SK-N-SH (cell line): ENCODE data around the gene CELA3B. TPM values are rescaled to one million over a fixed set of nuclear protein-coding genes. Genes with fewer than 3 reads are reported as not detected.
A peak's percentile ranks its signal among the peaks of the same experiment; 100 is the strongest.

ENCODE experiments used
- CTCF ChIA-PET: fragments of 300-600, 350-600 bp; formaldehyde crosslinking; extraction: SDS; loops from one replicate; lab custom pipeline; 2021; lab: Yijun Ruan, JAX
- POLR2A ChIA-PET: fragments of 350-600 bp; sonication (Branson Sonifier 250); formaldehyde crosslinking; extraction: SDS; loops from one replicate; lab custom pipeline; 2020; ENCODE audit warnings: antibody characterized with exemption, inconsistent platforms; lab: Yijun Ruan, JAX
- DNase-seq: peaks from one replicate; pipeline ENCODE4 v3.0.0; 2012
- H2AFZ ChIP-seq: fragments of 200-600 bp; sonication (generic); 2 replicates; pipeline ENCODE4 v1.8.1; 2016; ENCODE audit warnings: antibody characterized with exemption, mild to moderate bottlenecking, low read depth
- H3F3A ChIP-seq: fragments of 200-600 bp; sonication (generic); replicated peaks from 2 replicates; pipeline ENCODE3; 2016; ENCODE audit warnings: antibody characterized with exemption, mild to moderate bottlenecking; ENCODE audit not compliant: insufficient read depth
- H3K27ac ChIP-seq, 2 experiments: fragments of 200-500 bp in 1 of 2; fragments of 200-600 bp in 1 of 2; sonication (Bioruptor generic) in 1 of 2; sonication (generic), shearing (Covaris generic) in 1 of 2; 2 replicates each; pipeline versions ENCODE4 v1.5.1 to v1.6.1; 2014 to 2016; ENCODE audit warnings: low read depth in 2 of 2, inconsistent platforms in 1 of 2, low read length in 1 of 2, mild to moderate bottlenecking in 1 of 2, mixed read lengths in 1 of 2
- H3K27me3 ChIP-seq: fragments of 200-600 bp; sonication (generic), shearing (Covaris generic); 2 replicates; pipeline ENCODE4 v1.6.1; 2016; ENCODE audit warnings: mixed run types; ENCODE audit not compliant: insufficient read depth
- H3K36me3 ChIP-seq, 2 experiments: fragments of 200-500 bp in 1 of 2; fragments of 200-600 bp in 1 of 2; sonication (Bioruptor generic) in 1 of 2; sonication (generic) in 1 of 2; replicated peaks in 1 of 2; 2 replicates each; pipeline versions ENCODE3 to v1.5.1; 2014 to 2016; ENCODE audit warnings: low read length in 1 of 2, mild to moderate bottlenecking in 1 of 2; ENCODE audit not compliant: insufficient read depth in 2 of 2, control insufficient read depth in 1 of 2
- H3K4me1 ChIP-seq, 2 experiments: fragments of 200-500 bp in 1 of 2; fragments of 200-600 bp in 1 of 2; sonication (Bioruptor generic) in 1 of 2; sonication (generic), shearing (Covaris generic) in 1 of 2; 2 replicates each; pipeline versions ENCODE4 v1.5.1 to v1.6.1; 2014 to 2016; ENCODE audit warnings: low read depth in 1 of 2, low read length in 1 of 2, mixed run types in 1 of 2; ENCODE audit not compliant: insufficient read depth in 2 of 2, control insufficient read depth in 1 of 2
- H3K4me2 ChIP-seq: fragments of 200-600 bp; sonication (generic), shearing (Covaris generic); 2 replicates; pipeline ENCODE4 v1.6.1; 2017; ENCODE audit warnings: mixed run types
- H3K4me3 ChIP-seq, 2 experiments: fragments of 200-500 bp in 1 of 2; fragments of 200-600 bp in 1 of 2; sonication (Bioruptor generic) in 1 of 2; sonication (generic), shearing (Covaris generic) in 1 of 2; 2 replicates each; pipeline versions ENCODE4 v1.5.1 to v1.8.1; 2014 to 2016; ENCODE audit warnings: low read depth in 2 of 2, inconsistent platforms in 1 of 2, low read length in 1 of 2, mild to moderate bottlenecking in 1 of 2, mixed read lengths in 1 of 2, moderate library complexity in 1 of 2
- H3K79me2 ChIP-seq: fragments of 200-600 bp; sonication (generic); 2 replicates; pipeline ENCODE4 v1.8.1; 2017; ENCODE audit warnings: mild to moderate bottlenecking; ENCODE audit not compliant: insufficient read depth
- H3K9ac ChIP-seq: fragments of 200-600 bp; sonication (generic); 2 replicates; pipeline ENCODE4 v1.6.1; 2017; ENCODE audit warnings: mixed run types
- H3K9me2 ChIP-seq: fragments of 200-600 bp; sonication (generic); 2 replicates; pipeline ENCODE4 v1.6.1; 2017; ENCODE audit warnings: mixed run types
- H3K9me3 ChIP-seq: fragments of 200-600 bp; sonication (generic); 2 replicates; pipeline ENCODE4 v1.6.1; 2017; ENCODE audit warnings: mixed run types, mild to moderate bottlenecking, moderate library complexity
- H4K20me1 ChIP-seq: fragments of 200-600 bp; sonication (generic); 2 replicates; pipeline ENCODE4 v1.6.1; 2017; ENCODE audit warnings: mild to moderate bottlenecking, mixed run types; ENCODE audit not compliant: insufficient read depth
- CHD2 ChIP-seq: fragments of 150-350 bp; IDR thresholded peaks from 2 replicates; pipeline ENCODE4 v1.6.1; 2018; ENCODE audit warnings: low read length; ENCODE audit not compliant: partially characterized antibody
- ELF1 ChIP-seq: IDR thresholded peaks from 2 replicates; pipeline ENCODE4 v1.4.0; 2012
- EP300 ChIP-seq, 2 experiments: IDR thresholded peaks; 2 replicates each; pipeline versions ENCODE4 v1.4.0 to v1.6.1; 2012; ENCODE audit warnings: borderline replicate concordance in 1 of 2, low read depth in 1 of 2, low read length in 1 of 2
- FOSL2 ChIP-seq: IDR thresholded peaks from 2 replicates; pipeline ENCODE4 v1.4.0; 2012; ENCODE audit warnings: low read depth, mild to moderate bottlenecking, moderate library complexity, borderline replicate concordance
- GABPA ChIP-seq: IDR thresholded peaks from 2 replicates; pipeline ENCODE4 v1.4.0; 2012; ENCODE audit warnings: low read depth, mild to moderate bottlenecking
- GATA2 ChIP-seq: sonication (generic); formaldehyde crosslinking; IDR thresholded peaks from 2 replicates; pipeline ENCODE4 v1.5.0; 2020; ENCODE audit warnings: mild to moderate bottlenecking, missing genetic modification reagents
- JUND ChIP-seq: IDR thresholded peaks from 2 replicates; pipeline ENCODE4 v1.4.0; 2012
- POLR2AphosphoS5 ChIP-seq: IDR thresholded peaks from 2 replicates; pipeline ENCODE4 v1.6.1; 2012; ENCODE audit warnings: low read depth, low read length
- RCOR1 ChIP-seq: fragments of 150-350 bp; IDR thresholded peaks from 2 replicates; pipeline ENCODE4 v1.6.1; 2017; ENCODE audit warnings: antibody characterized with exemption, low read length
- RFX5 ChIP-seq: IDR thresholded peaks from 2 replicates; pipeline ENCODE4 v1.6.1; 2012; ENCODE audit warnings: mild to moderate bottlenecking, improper control_type of control experiment, low read length
- RXRA ChIP-seq: IDR thresholded peaks from 2 replicates; pipeline ENCODE4 v1.4.0; 2012; ENCODE audit warnings: low read depth, mild to moderate bottlenecking, borderline replicate concordance
- SIN3A ChIP-seq: IDR thresholded peaks from 2 replicates; pipeline ENCODE4 v1.6.1; 2012; ENCODE audit warnings: low read depth, mild to moderate bottlenecking, low read length, moderate library complexity, borderline replicate concordance
- TCF12 ChIP-seq: IDR thresholded peaks from 2 replicates; pipeline ENCODE4 v1.4.0; 2012
- TEAD4 ChIP-seq: IDR thresholded peaks from 2 replicates; pipeline ENCODE4 v1.4.0; 2012; ENCODE audit warnings: mild to moderate bottlenecking, borderline replicate concordance; ENCODE audit not compliant: insufficient read depth
- YY1 ChIP-seq: IDR thresholded peaks from 2 replicates; pipeline ENCODE4 v1.4.0; 2012; ENCODE audit warnings: low read depth, mild to moderate bottlenecking
- WGBS: methylation state at CpG from one replicate; pipeline ENCODE4 v1.1.6; 2017; ENCODE audit warnings: low lambda C conversion rate; 5-methylcytosine and 5-hydroxymethylcytosine counted together
- polyA plus RNA-seq, 3 experiments: library from polyadenylated mRNA; depleted of rRNA; stranded (reverse); fragments of >200 nt; gene quantifications; 2 replicates each; pipeline ENCODE4 v1.2.3, GENCODE V29; 2012
- TF ChIP-seq, protein P1 (sequence below): IDR thresholded peaks from 2 replicates; pipeline ENCODE4 v1.4.0; 2012; ENCODE audit warnings: low read depth, borderline replicate concordance
- TF ChIP-seq, protein P2 (sequence below): IDR thresholded peaks from 2 replicates; pipeline ENCODE4; 2012
- TF ChIP-seq, protein P3 (sequence below): IDR thresholded peaks from 2 replicates; pipeline ENCODE4 v1.4.0; 2012; ENCODE audit warnings: low read depth
- TF ChIP-seq, protein P4 (sequence below): fragments of 150-350 bp; IDR thresholded peaks from 2 replicates; pipeline ENCODE4 v1.6.1; 2016; ENCODE audit warnings: mild to moderate bottlenecking, low read depth, low read length
- TF ChIP-seq, protein P5 (sequence below): fragments of 150-350 bp; IDR thresholded peaks from 2 replicates; pipeline ENCODE4 v1.6.1; 2017; ENCODE audit warnings: antibody characterized with exemption, low read length, low read depth, borderline replicate concordance

The CELA3B gene
- polyA plus RNA-seq, 1 of the 3 experiments (the other 2 are of a cell fraction): not detected

DNA sequence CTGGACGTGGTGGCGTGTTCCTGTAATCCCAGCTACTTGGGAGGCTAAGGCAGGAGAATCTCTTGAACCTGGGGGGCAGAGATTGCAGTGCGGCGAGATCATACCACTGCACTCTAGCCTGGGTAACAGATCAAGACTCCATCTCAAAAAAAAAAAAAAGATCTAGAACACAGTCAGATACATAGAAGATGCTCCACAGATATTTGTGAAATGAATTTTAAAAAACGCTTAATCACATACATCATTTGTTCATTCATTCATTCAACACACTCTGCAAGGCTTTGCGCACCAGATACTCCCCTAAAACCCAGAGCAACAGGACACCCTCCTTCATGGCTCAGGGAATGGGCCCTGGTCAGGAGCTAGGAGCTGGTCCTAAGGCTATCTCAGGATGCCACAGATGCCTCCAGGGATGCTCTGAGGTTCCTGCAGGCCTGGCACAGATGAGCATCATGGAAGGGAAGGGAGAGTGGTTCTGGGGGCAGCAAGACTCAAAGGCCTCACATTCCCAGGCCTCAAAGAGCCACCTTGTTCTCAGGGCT is 46.1 kb upstream of the CELA3B start:
- Histone ChIP-seq H3K9me3 (no peaks in the 10 kb centered on the region), H3K9me2 (no peaks in the 10 kb centered on the region), H3K4me1 (peaks cover 8 to 44% of the 10 kb centered on the region in 2 experiments; a peak in 3 of 4 replicates), H3F3A (peaks cover 6% of the 10 kb centered on the region), H3K27me3 (no peaks in the 10 kb centered on the region), H3K4me3 (no peak overlapping the region), H3K27ac (peak overlapping the region in 1 of 2 experiments; percentile 92; a peak in 3 of 4 replicates), H4K20me1 (no peaks in the 10 kb centered on the region), H3K9ac (peak overlapping the region; percentile 52), H3K36me3 (no peaks in the 10 kb centered on the region), H2AFZ (no peak overlapping the region), H3K4me2 (peak overlapping the region; percentile 51), H3K79me2 (peaks cover 88% of the 10 kb centered on the region)
- 97% methylated on average over 6 of the region's 6 CpGs for WGBS
- TF ChIP-seq YY1 (no peak), RXRA (no peak), SIN3A (no peak), ELF1 (no peak), GABPA (no peak), CHD2 (no peak), TEAD4 (no peak)
- TF ChIP-seq, protein P1, sequence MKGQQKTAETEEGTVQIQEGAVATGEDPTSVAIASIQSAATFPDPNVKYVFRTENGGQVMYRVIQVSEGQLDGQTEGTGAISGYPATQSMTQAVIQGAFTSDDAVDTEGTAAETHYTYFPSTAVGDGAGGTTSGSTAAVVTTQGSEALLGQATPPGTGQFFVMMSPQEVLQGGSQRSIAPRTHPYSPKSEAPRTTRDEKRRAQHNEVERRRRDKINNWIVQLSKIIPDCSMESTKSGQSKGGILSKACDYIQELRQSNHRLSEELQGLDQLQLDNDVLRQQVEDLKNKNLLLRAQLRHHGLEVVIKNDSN: no peak
- TF ChIP-seq, protein P2, sequence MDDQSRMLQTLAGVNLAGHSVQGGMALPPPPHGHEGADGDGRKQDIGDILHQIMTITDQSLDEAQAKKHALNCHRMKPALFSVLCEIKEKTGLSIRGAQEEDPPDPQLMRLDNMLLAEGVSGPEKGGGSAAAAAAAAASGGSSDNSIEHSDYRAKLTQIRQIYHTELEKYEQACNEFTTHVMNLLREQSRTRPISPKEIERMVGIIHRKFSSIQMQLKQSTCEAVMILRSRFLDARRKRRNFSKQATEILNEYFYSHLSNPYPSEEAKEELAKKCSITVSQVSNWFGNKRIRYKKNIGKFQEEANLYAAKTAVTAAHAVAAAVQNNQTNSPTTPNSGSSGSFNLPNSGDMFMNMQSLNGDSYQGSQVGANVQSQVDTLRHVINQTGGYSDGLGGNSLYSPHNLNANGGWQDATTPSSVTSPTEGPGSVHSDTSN: no peak
- POLR2A ChIA-PET: no interaction called here
- CTCF ChIA-PET: interaction anchor here (0.7 kb wide), 1 partner anchor 766 kb away, joined by 4 read pairs; no protein-coding TSS in a partner anchor
- DNase-seq: no peak

DNA sequence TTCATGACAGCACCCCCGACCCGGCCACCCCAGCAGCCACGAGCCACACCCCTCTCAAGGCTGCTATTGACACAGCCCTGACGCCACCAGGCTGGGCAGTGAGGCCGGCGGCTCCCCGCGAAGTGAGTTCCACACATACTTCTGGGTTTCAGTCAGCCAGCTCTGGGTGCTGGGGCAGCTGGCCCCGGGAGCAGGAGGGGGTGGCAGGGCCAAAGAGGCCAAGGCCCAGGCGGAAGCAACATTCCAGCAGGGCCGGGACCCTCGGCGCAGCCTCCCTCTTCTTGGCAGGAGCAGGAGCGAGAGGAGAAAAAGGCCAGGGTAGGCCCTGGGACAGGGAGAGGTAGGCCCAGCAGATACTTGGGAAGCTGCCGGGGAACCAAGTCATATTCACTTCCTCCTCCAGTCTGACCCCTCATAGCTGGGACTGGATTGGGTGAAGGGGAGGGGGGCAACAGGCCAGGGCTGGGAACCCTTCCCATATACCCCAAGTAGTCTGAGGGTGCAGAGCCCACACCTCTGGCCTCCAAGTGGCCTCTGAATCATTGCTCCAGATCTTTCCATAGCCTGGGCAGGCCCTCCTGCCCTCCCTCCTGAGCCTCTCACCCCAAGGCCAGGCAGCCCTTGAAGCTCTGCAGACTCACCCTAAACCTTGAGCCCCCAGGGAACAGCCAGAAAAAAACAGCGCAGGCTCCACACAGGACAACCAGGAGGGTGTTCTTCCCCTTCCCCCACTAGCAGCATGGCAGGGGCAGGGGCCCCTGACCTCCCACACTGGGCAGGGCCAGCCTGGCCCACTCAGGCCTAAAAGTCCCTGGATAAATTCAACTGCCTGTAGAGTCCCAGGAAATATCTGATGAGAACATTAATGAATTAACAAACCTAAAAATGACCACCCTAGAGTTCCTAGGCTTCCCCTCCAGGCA is 45.4 kb upstream of the CELA3B start:
- Histone ChIP-seq H3K9me2 (no peaks in the 10 kb centered on the region), H3K27ac (peak overlapping the region; percentile 48 to 92), H3K9me3 (no peaks in the 10 kb centered on the region), H3K4me1 (peaks cover 14 to 40% of the 10 kb centered on the region in 2 experiments; a peak in 3 of 4 replicates), H3K4me3 (no peak overlapping the region), H3K4me2 (peak overlapping the region; percentile 51), H4K20me1 (no peaks in the 10 kb centered on the region), H3K79me2 (peaks cover 88% of the 10 kb centered on the region), H3K36me3 (no peaks in the 10 kb centered on the region), H3F3A (peaks cover 6% of the 10 kb centered on the region), H2AFZ (no peak overlapping the region), H3K9ac (peak overlapping the region; percentile 52), H3K27me3 (no peaks in the 10 kb centered on the region)
- 31% methylated on average over 11 of the region's 16 CpGs for WGBS
- POLR2A ChIA-PET: no interaction called here
- CTCF ChIA-PET: interaction anchor here (0.9 to 1.1 kb wide), 2 partner anchors 8 to 17 kb away, joined by 3 read pairs; no protein-coding TSS in a partner anchor
- no peak for DNase-seq
- TF ChIP-seq TCF12 (peak; percentile 92), JUND (peak; percentile 55; the same call in 1 of the 2 replicates), FOSL2 (peak; percentile 82), RCOR1 (no peak), RXRA (peak; percentile 89; the same call in 1 of the 2 replicates), TEAD4 (peak; percentile 98), SIN3A (0 out of 2 replicates have a peak, but pooled peaks have one; percentile 46), GATA2 (CRISPR knock-in tag) (no peak), POLR2AphosphoS5 (peak; percentile 52), EP300 (IDR thresholded peaks at IDR 0.05; ENCODE audit: borderline replicate concordance in 1 of 2, low read depth in 1 of 2, low read length in 1 of 2) (peak in 1 of 2 experiments; percentile 89; a peak in 1 of 4 replicates), RFX5 (no peak)
- TF ChIP-seq, protein P2: peak; percentile 76
- TF ChIP-seq, protein P3, sequence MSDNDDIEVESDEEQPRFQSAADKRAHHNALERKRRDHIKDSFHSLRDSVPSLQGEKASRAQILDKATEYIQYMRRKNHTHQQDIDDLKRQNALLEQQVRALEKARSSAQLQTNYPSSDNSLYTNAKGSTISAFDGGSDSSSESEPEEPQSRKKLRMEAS: peak; percentile 67
- TF ChIP-seq, protein P4, sequence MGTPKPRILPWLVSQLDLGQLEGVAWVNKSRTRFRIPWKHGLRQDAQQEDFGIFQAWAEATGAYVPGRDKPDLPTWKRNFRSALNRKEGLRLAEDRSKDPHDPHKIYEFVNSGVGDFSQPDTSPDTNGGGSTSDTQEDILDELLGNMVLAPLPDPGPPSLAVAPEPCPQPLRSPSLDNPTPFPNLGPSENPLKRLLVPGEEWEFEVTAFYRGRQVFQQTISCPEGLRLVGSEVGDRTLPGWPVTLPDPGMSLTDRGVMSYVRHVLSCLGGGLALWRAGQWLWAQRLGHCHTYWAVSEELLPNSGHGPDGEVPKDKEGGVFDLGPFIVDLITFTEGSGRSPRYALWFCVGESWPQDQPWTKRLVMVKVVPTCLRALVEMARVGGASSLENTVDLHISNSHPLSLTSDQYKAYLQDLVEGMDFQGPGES: no peak
- TF ChIP-seq, protein P5, sequence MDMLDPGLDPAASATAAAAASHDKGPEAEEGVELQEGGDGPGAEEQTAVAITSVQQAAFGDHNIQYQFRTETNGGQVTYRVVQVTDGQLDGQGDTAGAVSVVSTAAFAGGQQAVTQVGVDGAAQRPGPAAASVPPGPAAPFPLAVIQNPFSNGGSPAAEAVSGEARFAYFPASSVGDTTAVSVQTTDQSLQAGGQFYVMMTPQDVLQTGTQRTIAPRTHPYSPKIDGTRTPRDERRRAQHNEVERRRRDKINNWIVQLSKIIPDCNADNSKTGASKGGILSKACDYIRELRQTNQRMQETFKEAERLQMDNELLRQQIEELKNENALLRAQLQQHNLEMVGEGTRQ: no peak
